Measurements from ENCODE around the gene CLASP1.
"Not testable (repeated sequence)": the region's sequence is repeated elsewhere in the genome, so short reads cannot be mapped to it uniquely, and the experiment has no call there.

Gene CLASP1

DNA sequence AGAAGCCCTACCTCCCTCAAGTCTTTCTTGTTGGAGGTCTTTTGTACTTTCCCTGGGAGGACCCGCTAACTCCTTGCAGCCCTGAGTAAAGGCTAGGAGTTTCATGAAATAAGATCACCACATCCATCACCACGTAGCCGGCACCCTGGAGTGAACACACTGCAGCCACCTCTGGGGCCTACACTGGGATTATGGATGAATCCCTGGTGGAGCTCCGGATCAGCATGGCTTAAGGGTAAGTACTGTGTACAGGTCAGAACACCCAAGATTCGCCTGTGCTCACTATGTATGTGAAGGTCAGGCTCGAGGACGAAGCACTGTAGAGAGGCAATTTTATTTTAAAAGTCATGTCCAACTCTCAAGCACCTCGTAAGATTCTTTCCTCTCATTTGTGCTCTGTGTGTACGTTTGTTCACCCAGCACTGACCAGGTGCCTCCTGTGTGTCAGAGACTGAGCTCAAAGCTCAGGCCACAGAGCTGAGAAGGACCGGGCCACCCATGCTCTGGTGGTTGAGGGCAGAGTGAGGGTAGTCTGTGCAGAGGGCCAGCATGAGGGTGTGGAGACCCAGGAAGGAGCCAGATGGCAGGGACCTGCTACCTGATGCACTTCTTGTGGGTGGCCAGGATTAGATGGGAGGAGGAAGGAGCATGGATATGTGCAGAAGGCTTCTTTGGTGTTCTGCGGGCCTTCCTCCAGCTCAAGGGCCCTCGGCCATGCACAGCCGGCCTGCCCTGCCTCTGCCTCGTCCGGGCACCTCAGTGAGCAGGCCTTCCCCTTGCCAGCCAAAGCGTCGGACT, 297.5 kb downstream of the CLASP1 start:
- peaks cover 29% of the 10 kb centered on the region; the same call in 1 of the 2 replicates for H3K36me3 ChIP-seq (ENCODE audit: control insufficient read depth, insufficient read depth, low read length)
- no peak for DNase-seq (ENCODE audit: low read depth, low spot score)
- H3K4me1 ChIP-seq (ENCODE audit: control insufficient read depth, insufficient read depth, low read length): no peaks in the 10 kb centered on the region
- no peaks in the 10 kb centered on the region for H3K9me3 ChIP-seq (ENCODE audit: control insufficient read depth, insufficient read depth, low read length)
- H3K27ac ChIP-seq (ENCODE audit: low read length): no peak overlapping the region
- WGBS (ENCODE audit: insufficient coverage, insufficient read length): no CpG with 5 or more reads among the region's 17 CpGs
- no peak overlapping the region for H3K4me3 ChIP-seq (ENCODE audit: low read length)
- no peaks in the 10 kb centered on the region for H3K27me3 ChIP-seq (ENCODE audit: control insufficient read depth, insufficient read depth, low read length)

DNA sequence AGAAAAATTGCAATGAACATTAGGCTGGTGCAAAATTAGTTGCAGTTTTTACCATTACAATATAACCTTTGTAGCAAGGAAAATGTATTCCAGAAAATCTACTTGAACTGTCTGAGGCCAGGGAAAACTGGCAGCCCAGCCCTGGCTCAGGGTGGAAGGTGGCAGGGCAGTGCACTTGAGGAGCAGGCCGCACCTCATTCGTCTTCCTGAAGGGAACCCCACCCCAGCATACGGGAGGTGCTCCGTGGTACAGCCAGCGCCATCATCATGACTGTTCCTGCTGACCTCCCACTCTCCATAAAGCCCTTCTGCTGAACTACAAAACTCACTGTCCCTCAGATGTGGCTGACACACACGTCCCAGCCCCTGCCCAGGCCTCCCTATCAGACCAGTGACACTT, 298.4 kb downstream of the CLASP1 start:
- H3K27ac ChIP-seq (ENCODE audit: low read length): no peak overlapping the region
- no peak overlapping the region for H3K4me3 ChIP-seq (ENCODE audit: low read length)
- peaks cover 32% of the 10 kb centered on the region; the same call in 1 of the 2 replicates for H3K36me3 ChIP-seq (ENCODE audit: control insufficient read depth, insufficient read depth, low read length)

DNA sequence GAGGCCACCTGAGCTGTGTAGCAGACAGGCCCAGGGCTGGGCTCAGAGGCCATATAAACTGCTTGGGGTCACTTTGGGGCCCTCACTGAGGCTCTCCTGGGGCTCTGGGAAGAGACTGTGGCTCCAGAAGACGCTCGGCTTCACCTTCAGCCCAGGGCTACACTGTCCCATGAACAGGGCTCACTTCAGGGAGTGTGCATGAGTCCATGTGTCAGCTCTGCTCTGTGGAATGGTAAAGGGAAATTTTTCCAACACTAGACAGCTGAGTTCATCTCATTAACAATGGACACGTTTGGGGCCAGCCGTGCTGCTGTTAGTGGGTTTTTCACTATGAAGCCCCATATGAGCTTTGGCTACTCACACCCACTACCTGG, 298.9 kb downstream of the CLASP1 start:
- H3K27ac ChIP-seq (ENCODE audit: low read length): no peak overlapping the region
- no CpG with 5 or more reads among the region's 4 CpGs for WGBS (ENCODE audit: insufficient coverage, insufficient read length)
- H3K27me3 ChIP-seq (ENCODE audit: control insufficient read depth, insufficient read depth, low read length): no peaks in the 10 kb centered on the region
- no peak overlapping the region for H3K4me3 ChIP-seq (ENCODE audit: low read length)
- no peak for DNase-seq (ENCODE audit: low read depth, low spot score)
- no peaks in the 10 kb centered on the region for H3K4me1 ChIP-seq (ENCODE audit: control insufficient read depth, insufficient read depth, low read length)
- no peaks in the 10 kb centered on the region for H3K9me3 ChIP-seq (ENCODE audit: control insufficient read depth, insufficient read depth, low read length)
- peaks cover 32% of the 10 kb centered on the region; the same call in 1 of the 2 replicates for H3K36me3 ChIP-seq (ENCODE audit: control insufficient read depth, insufficient read depth, low read length)

More for the DNA sequence above, 298.4 kb downstream of the CLASP1 start:
- no peaks in the 10 kb centered on the region for H3K27me3 ChIP-seq (ENCODE audit: control insufficient read depth, insufficient read depth, low read length)
- no CpG with 5 or more reads among the region's 6 CpGs for WGBS (ENCODE audit: insufficient coverage, insufficient read length)
- no peak for DNase-seq (ENCODE audit: low read depth, low spot score)
- no peaks in the 10 kb centered on the region for H3K4me1 ChIP-seq (ENCODE audit: control insufficient read depth, insufficient read depth, low read length)
- no peaks in the 10 kb centered on the region for H3K9me3 ChIP-seq (ENCODE audit: control insufficient read depth, insufficient read depth, low read length)

DNA sequence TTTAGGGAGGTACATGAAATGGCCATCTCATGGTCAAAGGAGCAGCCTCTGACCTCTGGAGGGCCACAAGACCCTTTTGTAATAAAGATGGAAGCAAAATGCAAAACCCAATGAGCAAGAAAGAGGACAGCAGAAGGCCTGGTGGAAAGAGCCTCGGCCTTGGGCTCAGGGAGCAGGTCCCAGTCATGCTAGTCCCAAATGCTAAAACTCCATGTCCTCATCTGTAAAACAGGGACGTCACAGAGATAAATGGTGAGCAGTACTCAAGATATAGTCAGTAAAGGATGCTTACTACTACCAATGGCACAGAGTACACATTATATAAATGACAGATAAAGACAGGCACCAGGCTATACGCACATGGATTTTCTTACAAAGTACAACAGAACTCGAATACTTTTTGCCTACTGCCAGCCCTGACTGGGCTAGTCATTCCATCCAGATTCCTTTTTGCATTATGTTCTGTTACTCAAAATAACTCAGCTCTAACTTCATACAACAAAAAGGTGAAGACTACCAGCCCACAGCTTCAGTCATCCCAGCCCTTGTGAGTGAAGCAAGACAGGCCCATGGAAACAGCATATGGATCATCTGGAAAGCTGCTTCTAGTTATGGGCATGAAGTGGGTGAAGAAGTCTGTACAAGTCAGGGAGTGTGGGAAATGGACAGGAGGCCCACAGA, 299.4 kb downstream of the CLASP1 start:
- H3K27me3 ChIP-seq (ENCODE audit: control insufficient read depth, insufficient read depth, low read length): no peaks in the 10 kb centered on the region
- H3K36me3 ChIP-seq (ENCODE audit: control insufficient read depth, insufficient read depth, low read length): peaks cover 32% of the 10 kb centered on the region; the same call in 1 of the 2 replicates
- H3K4me1 ChIP-seq (ENCODE audit: control insufficient read depth, insufficient read depth, low read length): no peaks in the 10 kb centered on the region
- H3K9me3 ChIP-seq (ENCODE audit: control insufficient read depth, insufficient read depth, low read length): no peaks in the 10 kb centered on the region
- WGBS (ENCODE audit: insufficient coverage, insufficient read length): no CpG with 5 or more reads among the region's 4 CpGs
- no peak overlapping the region for H3K4me3 ChIP-seq (ENCODE audit: low read length)
- DNase-seq (ENCODE audit: low read depth, low spot score): no peak
- no peak overlapping the region for H3K27ac ChIP-seq (ENCODE audit: low read length)

DNA sequence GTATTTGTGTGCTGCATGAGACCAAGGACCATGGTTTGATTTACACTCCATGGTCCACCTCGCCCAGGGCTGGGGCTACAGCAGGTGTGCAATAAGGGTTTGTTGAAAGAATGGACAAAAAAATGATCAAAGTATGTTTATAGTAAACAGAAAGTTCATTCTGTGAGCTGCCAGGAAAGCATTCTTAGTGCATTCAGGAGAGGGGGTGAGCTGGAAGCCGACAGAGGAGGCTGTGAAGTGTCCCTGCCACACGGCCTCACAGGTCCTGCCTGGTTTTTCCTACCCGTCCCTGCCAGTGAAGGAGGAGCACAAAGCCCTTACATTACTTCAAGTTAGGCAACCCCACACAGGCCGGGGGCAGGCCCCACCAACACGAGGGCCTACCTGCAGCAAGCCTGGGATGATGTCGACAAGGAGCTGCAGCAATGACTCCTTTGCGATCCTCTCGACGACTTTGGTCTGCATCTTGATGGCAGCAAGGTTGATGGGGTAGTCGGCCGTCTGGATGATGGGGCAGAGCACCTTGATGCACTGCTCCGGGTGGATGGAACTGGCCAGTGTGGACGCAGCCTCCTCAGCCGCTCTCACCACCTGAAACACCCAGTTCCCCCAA, 301.0 kb downstream of the CLASP1 start:
- H3K36me3 ChIP-seq (ENCODE audit: control insufficient read depth, insufficient read depth, low read length): peaks cover 23% of the 10 kb centered on the region; the same call in 1 of the 2 replicates
- WGBS (ENCODE audit: insufficient coverage, insufficient read length): no CpG with 5 or more reads among the region's 15 CpGs

DNA sequence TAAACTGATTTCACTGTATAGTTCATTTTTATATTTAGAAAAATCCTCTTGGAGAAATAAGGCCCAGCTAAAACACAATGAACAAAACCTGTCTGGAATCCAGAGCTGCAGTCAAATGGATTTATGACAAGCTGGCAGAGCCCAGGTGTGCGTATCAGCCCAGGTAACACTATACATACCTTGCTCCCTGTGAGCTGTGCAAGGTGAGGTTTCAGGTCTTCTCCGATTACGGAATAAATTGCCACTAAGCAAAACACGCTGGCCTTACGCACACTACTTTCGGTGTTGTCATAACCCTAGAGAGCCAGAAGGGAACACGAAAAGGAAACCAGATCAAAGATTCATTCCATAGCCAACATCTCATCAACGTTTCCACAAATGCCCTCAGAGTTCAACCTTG, 302.4 kb downstream of the CLASP1 start:
- Histone ChIP-seq H3K27ac (ENCODE audit: low read length) (no peak overlapping the region), H3K27me3 (ENCODE audit: control insufficient read depth, insufficient read depth, low read length) (no peaks in the 10 kb centered on the region), H3K4me1 (ENCODE audit: control insufficient read depth, insufficient read depth, low read length) (no peaks in the 10 kb centered on the region), H3K36me3 (ENCODE audit: control insufficient read depth, insufficient read depth, low read length) (peaks cover 23% of the 10 kb centered on the region; the same call in 1 of the 2 replicates), H3K9me3 (ENCODE audit: control insufficient read depth, insufficient read depth, low read length) (no peaks in the 10 kb centered on the region), H3K4me3 (ENCODE audit: low read length) (no peak overlapping the region)
- no peak for DNase-seq (ENCODE audit: low read depth, low spot score)
- no CpG with 5 or more reads among the region's 8 CpGs for WGBS (ENCODE audit: insufficient coverage, insufficient read length)

More for the DNA sequence above, 301.0 kb downstream of the CLASP1 start:
- H3K27ac ChIP-seq (ENCODE audit: low read length): no peak overlapping the region
- H3K4me3 ChIP-seq (ENCODE audit: low read length): no peak overlapping the region
- no peaks in the 10 kb centered on the region for H3K27me3 ChIP-seq (ENCODE audit: control insufficient read depth, insufficient read depth, low read length)
- H3K4me1 ChIP-seq (ENCODE audit: control insufficient read depth, insufficient read depth, low read length): no peaks in the 10 kb centered on the region
- no peaks in the 10 kb centered on the region for H3K9me3 ChIP-seq (ENCODE audit: control insufficient read depth, insufficient read depth, low read length)
- no peak for DNase-seq (ENCODE audit: low read depth, low spot score)

DNA sequence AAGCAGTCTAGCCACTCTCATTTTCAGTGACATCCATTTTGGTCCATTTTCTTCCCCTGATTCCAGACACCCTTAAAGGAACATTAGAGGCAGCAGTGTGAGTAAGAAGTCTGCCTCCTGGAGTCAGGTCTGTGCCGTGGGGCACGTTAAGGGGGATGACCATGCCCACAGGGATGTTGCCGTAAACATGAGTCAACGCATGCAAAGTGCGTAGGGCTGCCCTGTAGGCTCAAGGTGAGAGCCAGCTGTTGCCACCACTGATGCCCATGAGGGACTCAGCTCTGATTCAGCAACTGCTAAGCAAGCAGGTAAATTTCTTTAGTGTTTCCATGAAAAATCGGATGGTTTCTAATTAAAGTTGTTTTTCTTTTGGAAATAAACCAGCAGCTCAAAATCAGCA, 302.9 kb downstream of the CLASP1 start:
- no CpG with 5 or more reads among the region's 6 CpGs for WGBS (ENCODE audit: insufficient coverage, insufficient read length)
- H3K4me1 ChIP-seq (ENCODE audit: control insufficient read depth, insufficient read depth, low read length): no peaks in the 10 kb centered on the region
- no peaks in the 10 kb centered on the region for H3K9me3 ChIP-seq (ENCODE audit: control insufficient read depth, insufficient read depth, low read length)
- H3K27me3 ChIP-seq (ENCODE audit: control insufficient read depth, insufficient read depth, low read length): no peaks in the 10 kb centered on the region
- H3K4me3 ChIP-seq (ENCODE audit: low read length): no peak overlapping the region
- no peak for DNase-seq (ENCODE audit: low read depth, low spot score)
- H3K27ac ChIP-seq (ENCODE audit: low read length): no peak overlapping the region
- peaks cover 23% of the 10 kb centered on the region; the same call in 1 of the 2 replicates for H3K36me3 ChIP-seq (ENCODE audit: control insufficient read depth, insufficient read depth, low read length)

DNA sequence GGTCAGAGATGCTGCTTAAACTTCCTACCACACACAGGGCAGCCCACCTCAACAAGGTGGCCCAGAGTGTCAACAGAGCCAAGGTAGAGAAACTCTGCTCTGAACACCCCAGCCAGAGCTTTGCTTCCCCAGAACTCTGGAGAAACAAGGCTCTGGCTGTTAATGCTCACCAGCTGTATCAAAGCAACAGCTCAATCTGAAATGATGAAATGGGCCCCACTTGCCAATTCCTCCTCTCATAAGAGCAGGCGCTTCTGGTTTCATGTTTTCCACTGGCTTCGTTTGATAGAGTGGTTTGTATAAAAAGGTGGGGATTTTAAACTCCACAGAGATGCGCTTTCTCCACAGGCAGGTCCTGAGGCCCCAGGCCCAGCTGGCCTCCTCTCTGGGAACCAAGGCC, 303.4 kb downstream of the CLASP1 start:
- no peak overlapping the region for H3K27ac ChIP-seq (ENCODE audit: low read length)
- no peak overlapping the region for H3K4me3 ChIP-seq (ENCODE audit: low read length)
- no peak for DNase-seq (ENCODE audit: low read depth, low spot score)
- WGBS (ENCODE audit: insufficient coverage, insufficient read length): no CpG with 5 or more reads among the region's 3 CpGs
- H3K27me3 ChIP-seq (ENCODE audit: control insufficient read depth, insufficient read depth, low read length): no peaks in the 10 kb centered on the region
- peaks cover 23% of the 10 kb centered on the region; the same call in 1 of the 2 replicates for H3K36me3 ChIP-seq (ENCODE audit: control insufficient read depth, insufficient read depth, low read length)
- no peaks in the 10 kb centered on the region for H3K9me3 ChIP-seq (ENCODE audit: control insufficient read depth, insufficient read depth, low read length)
- H3K4me1 ChIP-seq (ENCODE audit: control insufficient read depth, insufficient read depth, low read length): no peaks in the 10 kb centered on the region

DNA sequence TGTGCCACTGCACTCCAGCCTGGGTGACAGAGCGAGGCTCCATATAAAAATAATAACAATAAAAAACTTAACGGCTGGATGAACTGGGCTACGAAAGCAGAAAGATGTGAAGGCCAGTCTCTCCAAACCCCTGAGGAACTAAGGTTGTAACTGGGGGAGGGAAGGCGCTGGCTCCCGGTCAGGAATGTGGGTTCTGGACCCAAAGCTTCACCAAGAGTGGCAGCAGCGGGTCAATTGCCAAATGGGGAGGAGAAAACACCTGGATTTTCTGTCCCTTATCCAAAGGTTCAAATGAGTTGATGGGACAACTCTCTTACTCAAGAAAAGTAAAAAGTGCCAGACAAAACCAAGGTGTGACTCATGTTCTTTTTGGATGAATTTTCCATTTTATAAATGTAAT, 304.2 kb downstream of the CLASP1 start:
- Histone ChIP-seq H3K27ac (ENCODE audit: low read length) (no peak overlapping the region), H3K36me3 (ENCODE audit: control insufficient read depth, insufficient read depth, low read length) (peaks cover 20% of the 10 kb centered on the region; the same call in 1 of the 2 replicates), H3K4me3 (ENCODE audit: low read length) (no peak overlapping the region), H3K9me3 (ENCODE audit: control insufficient read depth, insufficient read depth, low read length) (no peaks in the 10 kb centered on the region), H3K27me3 (ENCODE audit: control insufficient read depth, insufficient read depth, low read length) (no peaks in the 10 kb centered on the region), H3K4me1 (ENCODE audit: control insufficient read depth, insufficient read depth, low read length) (no peaks in the 10 kb centered on the region)
- no CpG with 5 or more reads among the region's 6 CpGs for WGBS (ENCODE audit: insufficient coverage, insufficient read length)
- no peak for DNase-seq (ENCODE audit: low read depth, low spot score)

DNA sequence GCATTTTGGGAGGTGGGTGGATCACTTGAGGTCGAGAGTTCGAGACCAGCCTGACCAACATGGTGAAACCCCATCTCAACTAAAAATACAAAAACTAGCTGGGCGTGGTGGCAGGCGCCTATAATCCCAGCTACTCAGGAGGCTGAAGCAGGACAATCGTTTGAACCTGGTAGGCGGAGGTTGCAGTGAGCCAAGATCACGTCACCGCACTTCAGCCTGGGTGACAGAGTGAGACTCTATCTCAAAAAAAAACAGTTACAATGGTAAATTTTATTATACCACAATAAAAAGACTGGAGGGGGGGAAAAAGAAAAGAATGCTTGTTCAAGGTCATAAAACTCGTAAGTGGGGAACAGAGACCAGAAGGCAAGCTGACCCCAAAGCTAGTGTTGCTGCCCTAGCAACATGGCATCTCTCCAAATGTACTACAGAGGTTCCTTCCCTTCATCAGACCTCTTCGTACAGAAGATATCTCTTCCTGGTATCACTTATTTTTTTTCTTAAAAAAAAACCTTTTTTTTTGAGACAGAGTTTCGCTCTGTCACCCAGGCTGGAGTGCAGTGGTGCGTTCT, 305.3 kb downstream of the CLASP1 start:
- WGBS (ENCODE audit: insufficient coverage, insufficient read length): no CpG with 5 or more reads among the region's 12 CpGs
- peaks cover 19% of the 10 kb centered on the region; the same call in 1 of the 2 replicates for H3K36me3 ChIP-seq (ENCODE audit: control insufficient read depth, insufficient read depth, low read length)

More for the DNA sequence above, 305.3 kb downstream of the CLASP1 start:
- DNase-seq (ENCODE audit: low read depth, low spot score); H3K4me3 ChIP-seq (ENCODE audit: low read length); H3K4me1 ChIP-seq (ENCODE audit: control insufficient read depth, insufficient read depth, low read length); H3K9me3 ChIP-seq (ENCODE audit: control insufficient read depth, insufficient read depth, low read length); H3K27me3 ChIP-seq (ENCODE audit: control insufficient read depth, insufficient read depth, low read length); H3K27ac ChIP-seq (ENCODE audit: low read length): not testable (repeated sequence)
